Measurements from ENCODE around the gene CDK4. TPM values are rescaled to one million over a fixed set of nuclear protein-coding genes. Genes with fewer than 3 reads are reported as not detected.

The CDK4 gene
- total RNA-seq, 1 experiment from 2014 or later = 218 TPM

DNA sequence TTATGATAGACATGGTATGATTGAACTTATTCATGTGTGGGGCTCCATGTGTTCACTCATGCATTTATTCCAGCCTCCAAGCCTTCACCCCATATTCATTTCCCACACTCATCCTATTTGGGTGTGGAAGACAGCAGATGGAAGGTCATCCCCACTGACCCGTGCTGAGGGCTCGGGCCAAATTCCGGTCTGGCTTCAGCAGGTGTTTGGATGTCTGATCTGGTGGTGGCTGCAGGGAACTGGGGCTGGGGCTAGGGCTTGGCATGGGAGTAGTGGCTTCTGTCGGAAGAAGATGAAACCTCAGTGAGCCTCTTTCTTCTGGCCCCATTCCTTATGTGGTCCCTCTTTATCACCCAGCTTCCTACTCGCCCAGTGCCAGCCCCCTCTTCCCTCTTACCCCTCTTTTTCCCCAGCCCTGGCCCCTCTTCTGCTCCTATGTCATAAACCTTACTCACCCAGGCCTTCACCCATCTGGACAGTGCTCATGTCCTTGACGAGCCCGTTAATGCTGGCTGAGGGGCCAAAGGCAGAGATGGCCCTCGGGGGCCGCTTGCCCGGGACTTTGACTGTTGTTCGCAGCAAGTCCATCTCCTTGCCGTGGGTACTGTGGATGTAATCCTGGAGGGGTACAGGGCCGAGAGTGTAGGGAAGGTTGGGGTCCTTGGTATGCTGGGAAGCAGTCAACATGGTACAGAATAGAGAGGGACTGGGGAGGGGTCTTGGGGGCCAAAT, 21.6 kb downstream of the CDK4 start:
- peaks cover 38% of the 10 kb centered on the region for H3K27me3 ChIP-seq (ENCODE audit: insufficient read depth, low read length)
- H2AFZ ChIP-seq (ENCODE audit: low read length) = no peak overlapping the region
- no peaks in the 10 kb centered on the region; the same call in 1 of the 2 replicates for H3K4me1 ChIP-seq (ENCODE audit: insufficient read depth, low read length)
- no peak overlapping the region for H2BK5ac ChIP-seq (ENCODE audit: insufficient read length, low read length)
- H3K36me3 Mint-ChIP-seq (ENCODE audit: insufficient read depth in 1 of 3, low read depth in 3 of 3) = peaks cover 0 to 2% (median 0%) of the 10 kb centered on the region in 3 experiments; a peak in 1 of 7 replicates
- no peak overlapping the region for H3K4me3 Mint-ChIP-seq
- peaks cover 14% of the 10 kb centered on the region for H3K23me2 ChIP-seq (ENCODE audit: insufficient read length, low read depth, low read length, poor library complexity, severe bottlenecking)
- H3K18ac ChIP-seq (ENCODE audit: insufficient read length, low read depth, low read length) = no peak overlapping the region
- H3K4me1 Mint-ChIP-seq = peaks cover 11 to 23% of the 10 kb centered on the region in 2 experiments
- H4K20me1 ChIP-seq (ENCODE audit: control insufficient read depth, insufficient read depth, insufficient read length) = peaks cover 2% of the 10 kb centered on the region
- DNase-seq = no peak
- H2AK5ac ChIP-seq (ENCODE audit: insufficient read length, low read length) = no peak overlapping the region
- TF ChIP-seq, protein P1, sequence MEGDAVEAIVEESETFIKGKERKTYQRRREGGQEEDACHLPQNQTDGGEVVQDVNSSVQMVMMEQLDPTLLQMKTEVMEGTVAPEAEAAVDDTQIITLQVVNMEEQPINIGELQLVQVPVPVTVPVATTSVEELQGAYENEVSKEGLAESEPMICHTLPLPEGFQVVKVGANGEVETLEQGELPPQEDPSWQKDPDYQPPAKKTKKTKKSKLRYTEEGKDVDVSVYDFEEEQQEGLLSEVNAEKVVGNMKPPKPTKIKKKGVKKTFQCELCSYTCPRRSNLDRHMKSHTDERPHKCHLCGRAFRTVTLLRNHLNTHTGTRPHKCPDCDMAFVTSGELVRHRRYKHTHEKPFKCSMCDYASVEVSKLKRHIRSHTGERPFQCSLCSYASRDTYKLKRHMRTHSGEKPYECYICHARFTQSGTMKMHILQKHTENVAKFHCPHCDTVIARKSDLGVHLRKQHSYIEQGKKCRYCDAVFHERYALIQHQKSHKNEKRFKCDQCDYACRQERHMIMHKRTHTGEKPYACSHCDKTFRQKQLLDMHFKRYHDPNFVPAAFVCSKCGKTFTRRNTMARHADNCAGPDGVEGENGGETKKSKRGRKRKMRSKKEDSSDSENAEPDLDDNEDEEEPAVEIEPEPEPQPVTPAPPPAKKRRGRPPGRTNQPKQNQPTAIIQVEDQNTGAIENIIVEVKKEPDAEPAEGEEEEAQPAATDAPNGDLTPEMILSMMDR (conservative IDR thresholded peaks at IDR 0.05) = no peak
- H3K56ac ChIP-seq (ENCODE audit: insufficient read length, low read depth, low read length) = no peak overlapping the region
- H3K4ac ChIP-seq (ENCODE audit: low read depth, low read length) = no peak overlapping the region
- no peak overlapping the region for H3K14ac ChIP-seq (ENCODE audit: insufficient read depth, low read length)
- no peak overlapping the region for H4K5ac ChIP-seq (ENCODE audit: insufficient read length, low read depth, low read length)
- no peaks in the 10 kb centered on the region; a peak in 1 of 5 replicates for H3K9me3 Mint-ChIP-seq
- no peak overlapping the region for H3K9ac ChIP-seq (ENCODE audit: extremely low read depth, insufficient read length, low read length)
- H3K79me1 ChIP-seq (ENCODE audit: insufficient read depth, low read depth, low read length, poor library complexity, severe bottlenecking) = no peaks in the 10 kb centered on the region
- peaks cover 97% of the 10 kb centered on the region for H3K27me3 Mint-ChIP-seq (ENCODE audit: low read depth)
- no peak overlapping the region for H4K91ac ChIP-seq (ENCODE audit: insufficient read length, low read depth, low read length)
- H3K27ac ChIP-seq (ENCODE audit: insufficient read length, low read depth, low read length) = no peak overlapping the region
- H2BK20ac ChIP-seq (ENCODE audit: low read depth, low read length, poor library complexity, severe bottlenecking) = no peak overlapping the region
- peak overlapping the region in 1 of 3 experiments; percentile 48; a peak in 1 of 7 replicates for H3K27ac Mint-ChIP-seq
- no peak overlapping the region for H3T11ph ChIP-seq (ENCODE audit: low read length)
- H4K8ac ChIP-seq (replicated peaks; ENCODE audit: insufficient read length, low read depth, low read length) = no peak overlapping the region
- H3K4me2 ChIP-seq (ENCODE audit: insufficient read depth, insufficient read length, low read length) = no peak overlapping the region
- H3K23ac ChIP-seq (ENCODE audit: insufficient read length, low read depth, low read length) = no peak overlapping the region
- no peaks in the 10 kb centered on the region for H3K79me2 ChIP-seq (ENCODE audit: insufficient read depth, low read length)
- WGBS (ENCODE audit: extremely low coverage, insufficient read length, low lambda C conversion rate) = no CpG with 5 or more reads among the region's 13 CpGs
- no peak overlapping the region for H2BK12ac ChIP-seq (ENCODE audit: insufficient read length, low read depth, low read length)
- no peaks in the 10 kb centered on the region for H3K9me3 ChIP-seq (ENCODE audit: control insufficient read depth, low read depth, low read length)
- no peak overlapping the region for H2BK15ac ChIP-seq (ENCODE audit: low read depth, low read length)
- H2BK120ac ChIP-seq (ENCODE audit: low read depth, low read length, poor library complexity, severe bottlenecking) = no peak overlapping the region

Data from H9 (cell line).